Testis (tissue), 2 donors: Measurements from ENCODE around the gene TEKT2.

Source experiments
- POLR2A ChIP-seq: fragments of 450-650 bp; IDR thresholded peaks from one replicate; pipeline ENCODE4 v1.6.1; 2017; ENCODE audit warnings: antibody characterized with exemption, mild to moderate bottlenecking, moderate library complexity
- TF ChIP-seq, protein P1 (sequence below), 3 experiments: fragments of 450-650 bp in 2 of 3; fragments of 200-600 bp in 1 of 3; sonication (generic) in 1 of 3; IDR thresholded peaks; one replicate each; pipeline ENCODE4 v1.5.1; 2016 to 2019; ENCODE audit warnings: antibody characterized with exemption in 3 of 3, mild to moderate bottlenecking in 2 of 3, moderate library complexity in 1 of 3

DNA sequence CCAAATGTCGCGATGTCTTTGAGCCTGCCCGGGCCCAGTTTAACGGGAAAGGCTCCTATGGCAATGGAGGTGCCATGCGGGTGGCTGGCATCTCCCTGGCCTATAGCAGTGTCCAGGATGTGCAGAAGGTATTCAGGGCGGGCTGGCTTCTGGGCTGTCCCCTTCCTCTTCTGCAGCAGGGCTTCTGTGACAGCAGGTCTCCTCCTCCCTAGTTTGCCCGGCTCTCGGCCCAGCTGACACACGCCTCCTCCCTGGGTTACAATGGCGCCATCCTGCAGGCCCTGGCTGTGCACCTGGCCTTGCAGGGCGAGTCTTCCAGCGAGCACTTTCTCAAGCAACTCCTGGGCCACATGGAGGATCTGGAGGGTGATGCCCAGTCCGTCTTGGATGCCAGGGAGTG lies 7.8 kb downstream of the TEKT2 start:
- TF ChIP-seq, protein P1, sequence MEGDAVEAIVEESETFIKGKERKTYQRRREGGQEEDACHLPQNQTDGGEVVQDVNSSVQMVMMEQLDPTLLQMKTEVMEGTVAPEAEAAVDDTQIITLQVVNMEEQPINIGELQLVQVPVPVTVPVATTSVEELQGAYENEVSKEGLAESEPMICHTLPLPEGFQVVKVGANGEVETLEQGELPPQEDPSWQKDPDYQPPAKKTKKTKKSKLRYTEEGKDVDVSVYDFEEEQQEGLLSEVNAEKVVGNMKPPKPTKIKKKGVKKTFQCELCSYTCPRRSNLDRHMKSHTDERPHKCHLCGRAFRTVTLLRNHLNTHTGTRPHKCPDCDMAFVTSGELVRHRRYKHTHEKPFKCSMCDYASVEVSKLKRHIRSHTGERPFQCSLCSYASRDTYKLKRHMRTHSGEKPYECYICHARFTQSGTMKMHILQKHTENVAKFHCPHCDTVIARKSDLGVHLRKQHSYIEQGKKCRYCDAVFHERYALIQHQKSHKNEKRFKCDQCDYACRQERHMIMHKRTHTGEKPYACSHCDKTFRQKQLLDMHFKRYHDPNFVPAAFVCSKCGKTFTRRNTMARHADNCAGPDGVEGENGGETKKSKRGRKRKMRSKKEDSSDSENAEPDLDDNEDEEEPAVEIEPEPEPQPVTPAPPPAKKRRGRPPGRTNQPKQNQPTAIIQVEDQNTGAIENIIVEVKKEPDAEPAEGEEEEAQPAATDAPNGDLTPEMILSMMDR (IDR thresholded peaks at IDR 0.05): no peak
- TF ChIP-seq POLR2A: no peak
